Neuronal stem cell (in vitro differentiated cells): ENCODE data around the gene COPZ2.
A peak's percentile ranks its signal among the peaks of the same experiment; 100 is the strongest.

Experiments
- DNase-seq: peaks from one replicate; pipeline ENCODE4 v3.0.0-alpha.2; 2013; ENCODE audit warnings: low spot score
- H2AFZ ChIP-seq: one replicate; pipeline ENCODE4 v1.6.1; 2013; ENCODE audit warnings: mild to moderate bottlenecking, low read length, inconsistent platforms
- H2AK5ac ChIP-seq: 2 replicates; pipeline ENCODE4 v1.6.1; 2013; ENCODE audit warnings: low read depth, mild to moderate bottlenecking, inconsistent platforms, low read length, moderate library complexity, mixed read lengths
- H2BK120ac ChIP-seq: 2 replicates; pipeline ENCODE4 v1.6.1; 2013; ENCODE audit warnings: low read depth, mild to moderate bottlenecking, inconsistent platforms, low read length, moderate library complexity, mixed read lengths
- H2BK12ac ChIP-seq: one replicate; pipeline ENCODE4 v1.6.1; 2013; ENCODE audit warnings: low read length, inconsistent platforms
- H2BK15ac ChIP-seq: 2 replicates; pipeline ENCODE4 v1.6.1; 2013; ENCODE audit warnings: mild to moderate bottlenecking, low read length, inconsistent platforms, mixed read lengths
- H2BK5ac ChIP-seq: one replicate; pipeline ENCODE4 v1.6.1; 2013; ENCODE audit warnings: inconsistent platforms, mild to moderate bottlenecking, low read length, moderate library complexity
- H3K14ac ChIP-seq: one replicate; pipeline ENCODE4 v1.6.1; 2013; ENCODE audit warnings: low read length, inconsistent platforms
- H3K18ac ChIP-seq: 2 replicates; pipeline ENCODE4 v1.6.1; 2013; ENCODE audit warnings: low read length, inconsistent platforms
- H3K23ac ChIP-seq: 2 replicates; pipeline ENCODE4 v1.6.1; 2013; ENCODE audit warnings: low read depth, mild to moderate bottlenecking, mixed read lengths, low read length, inconsistent platforms; ENCODE audit not compliant: poor library complexity
- H3K27ac ChIP-seq: replicated peaks from 3 replicates; pipeline ENCODE4 v1.5.1; 2013; ENCODE audit warnings: low read length, inconsistent platforms
- H3K27me3 ChIP-seq, 3 experiments: 2 replicates each; pipeline ENCODE4 v1.6.1; 2013; ENCODE audit warnings: low read length in 3 of 3, mild to moderate bottlenecking in 2 of 3, inconsistent platforms in 1 of 3, low read depth in 1 of 3, mixed read lengths in 1 of 3, moderate library complexity in 1 of 3; ENCODE audit not compliant: control insufficient read depth in 3 of 3, insufficient read depth in 3 of 3
- H3K36me3 ChIP-seq, 2 donors: replicated peaks in 1 of 2; 2 replicates each; pipeline ENCODE4 v1.6.1; 2013; ENCODE audit warnings: low read length in 2 of 2; ENCODE audit not compliant: control insufficient read depth in 2 of 2, insufficient read depth in 2 of 2
- H3K4ac ChIP-seq: 2 replicates; pipeline ENCODE4 v1.6.1; 2013; ENCODE audit warnings: inconsistent platforms, mild to moderate bottlenecking, low read length, moderate library complexity
- H3K4me1 ChIP-seq, 2 donors: 1 replicate in 1 of 2; 2 replicates in 1 of 2; pipeline ENCODE4 v1.6.1; 2013; ENCODE audit warnings: low read length in 2 of 2, low read depth in 1 of 2; ENCODE audit not compliant: control insufficient read depth in 2 of 2, insufficient read depth in 1 of 2
- H3K4me2 ChIP-seq: one replicate; pipeline ENCODE4 v1.6.1; 2013; ENCODE audit warnings: mild to moderate bottlenecking, low read length, inconsistent platforms; ENCODE audit not compliant: insufficient read depth, poor library complexity, severe bottlenecking
- H3K4me3 ChIP-seq, 2 donors: 2 replicates each; pipeline ENCODE4 v1.5.1; 2013; ENCODE audit warnings: low read length in 2 of 2, mild to moderate bottlenecking in 2 of 2, inconsistent platforms in 1 of 2, moderate library complexity in 1 of 2
- H3K79me1 ChIP-seq: one replicate; pipeline ENCODE4 v1.6.1; 2013; ENCODE audit warnings: low read depth, mild to moderate bottlenecking, inconsistent platforms, low read length, moderate library complexity
- H3K9ac ChIP-seq: one replicate; pipeline ENCODE4 v1.6.1; 2013; ENCODE audit warnings: mild to moderate bottlenecking, low read depth, low read length, inconsistent platforms; ENCODE audit not compliant: poor library complexity
- H3K9me3 ChIP-seq, 2 donors: replicated peaks in 1 of 2; 2 replicates each; pipeline versions ENCODE3 to v1.6.1; 2013; ENCODE audit warnings: low read length in 2 of 2, mild to moderate bottlenecking in 2 of 2, inconsistent platforms in 1 of 2, low read depth in 1 of 2, mixed read lengths in 1 of 2, moderate library complexity in 1 of 2; ENCODE audit not compliant: control insufficient read depth in 2 of 2, insufficient read depth in 1 of 2
- H4K8ac ChIP-seq: one replicate; pipeline ENCODE4 v1.6.1; 2013; ENCODE audit warnings: low read depth, mild to moderate bottlenecking, inconsistent platforms, low read length, moderate library complexity
- H4K91ac ChIP-seq: one replicate; pipeline ENCODE4 v1.6.1; 2013; ENCODE audit warnings: low read length, low read depth, mild to moderate bottlenecking, inconsistent platforms; ENCODE audit not compliant: poor library complexity
- WGBS, 2 donors: extraction: QIAGEN DNeasy Blood & Tissue Kit; methylation state at CpG; one replicate each; pipeline ENCODE4 v1.1.7; 2013; ENCODE audit warnings: missing lambda C conversion rate in 2 of 2, mixed read lengths in 1 of 2; ENCODE audit not compliant: insufficient read length in 2 of 2, insufficient replicate concordance in 1 of 2; ENCODE audit errors: extremely low coverage in 2 of 2; 5-methylcytosine and 5-hydroxymethylcytosine counted together

Gene COPZ2

DNA sequence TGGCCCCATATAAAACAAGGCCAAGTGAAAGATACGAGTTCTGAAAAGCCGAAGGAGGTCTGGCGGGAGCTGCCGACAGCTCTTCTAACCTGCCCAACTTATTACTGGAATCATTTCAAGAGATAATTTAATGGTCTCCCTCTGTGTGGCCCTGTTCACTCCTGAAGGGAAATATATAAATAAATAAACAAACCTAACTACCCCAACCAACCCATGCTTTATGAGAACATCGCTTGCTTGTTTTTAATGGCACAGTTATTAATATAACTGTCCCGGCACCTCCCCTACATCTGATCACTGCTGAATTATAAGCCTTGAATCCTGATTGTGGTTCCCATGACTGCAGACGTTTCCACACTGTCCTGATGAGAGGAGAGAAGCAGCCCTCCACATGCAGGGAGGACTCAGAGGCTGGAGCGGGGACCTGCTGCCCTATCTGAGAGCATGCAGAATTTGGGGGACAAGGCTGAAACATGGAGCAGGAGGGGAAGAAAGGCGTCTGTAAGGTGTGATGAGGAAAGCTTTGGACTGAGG lies 44.5 kb downstream of the COPZ2 start:
- Histone ChIP-seq H4K8ac (no peak overlapping the region), H4K91ac (no peak overlapping the region), H3K4me2 (no peak overlapping the region), H3K14ac (no peak overlapping the region), H3K4me3 (no peak overlapping the region), H2BK15ac (no peak overlapping the region), H2BK5ac (no peak overlapping the region), H2BK120ac (no peak overlapping the region), H3K18ac (peak overlapping the region; percentile 48), H3K4ac (no peak overlapping the region), H3K27ac (no peak overlapping the region), H3K27me3 (no peaks in the 10 kb centered on the region), H2BK12ac (peak overlapping the region; percentile 5), H2AFZ (no peak overlapping the region), H3K23ac (no peak overlapping the region), H3K9me3 (no peaks in the 10 kb centered on the region), H2AK5ac (no peak overlapping the region), H3K9ac (no peak overlapping the region), H3K79me1 (no peaks in the 10 kb centered on the region), H3K36me3 (no peaks in the 10 kb centered on the region), H3K4me1 (peaks cover 59 to 75% of the 10 kb centered on the region in 2 donors)
- WGBS, 2 donors: no CpG with 5 or more reads among the region's 9 CpGs
- DNase-seq: no peak

DNA sequence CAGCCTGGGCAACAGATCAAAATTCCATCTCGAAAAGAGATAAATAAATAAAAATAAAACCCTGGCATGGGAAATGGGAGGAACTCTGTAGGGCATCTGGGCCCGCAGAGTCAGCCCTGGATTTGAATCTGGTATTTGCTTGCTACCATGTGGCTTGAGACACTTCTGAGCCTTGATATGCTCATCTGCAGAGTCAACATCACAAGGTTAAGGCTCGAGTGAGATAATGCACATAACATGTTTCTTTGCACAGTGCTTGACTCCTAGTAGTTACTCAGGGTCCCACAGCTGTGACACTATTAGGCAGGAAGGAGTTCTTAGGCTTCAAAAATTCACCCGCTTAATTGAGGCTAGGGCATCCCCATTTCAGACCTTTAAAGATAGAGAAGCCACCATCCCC lies 45.4 kb downstream of the COPZ2 start:
- Histone ChIP-seq H3K4ac (no peak overlapping the region), H3K36me3 (no peaks in the 10 kb centered on the region), H3K27me3 (no peaks in the 10 kb centered on the region), H2BK12ac (no peak overlapping the region), H3K9me3 (no peaks in the 10 kb centered on the region), H3K18ac (peak overlapping the region; percentile 86), H3K27ac (peak overlapping the region; percentile 99), H3K4me2 (no peak overlapping the region), H3K9ac (no peak overlapping the region), H3K14ac (no peak overlapping the region), H2AK5ac (peak overlapping the region; percentile 2), H3K4me1 (peaks cover 65 to 77% of the 10 kb centered on the region in 2 donors), H4K8ac (no peak overlapping the region), H3K23ac (no peak overlapping the region), H2BK120ac (no peak overlapping the region), H2BK5ac (peak overlapping the region; percentile 88), H3K4me3 (no peak overlapping the region), H3K79me1 (no peaks in the 10 kb centered on the region), H2BK15ac (no peak overlapping the region), H2AFZ (no peak overlapping the region), H4K91ac (no peak overlapping the region)
- no CpG with 5 or more reads among the region's 4 CpGs for WGBS, 2 donors
- no peak for DNase-seq

DNA sequence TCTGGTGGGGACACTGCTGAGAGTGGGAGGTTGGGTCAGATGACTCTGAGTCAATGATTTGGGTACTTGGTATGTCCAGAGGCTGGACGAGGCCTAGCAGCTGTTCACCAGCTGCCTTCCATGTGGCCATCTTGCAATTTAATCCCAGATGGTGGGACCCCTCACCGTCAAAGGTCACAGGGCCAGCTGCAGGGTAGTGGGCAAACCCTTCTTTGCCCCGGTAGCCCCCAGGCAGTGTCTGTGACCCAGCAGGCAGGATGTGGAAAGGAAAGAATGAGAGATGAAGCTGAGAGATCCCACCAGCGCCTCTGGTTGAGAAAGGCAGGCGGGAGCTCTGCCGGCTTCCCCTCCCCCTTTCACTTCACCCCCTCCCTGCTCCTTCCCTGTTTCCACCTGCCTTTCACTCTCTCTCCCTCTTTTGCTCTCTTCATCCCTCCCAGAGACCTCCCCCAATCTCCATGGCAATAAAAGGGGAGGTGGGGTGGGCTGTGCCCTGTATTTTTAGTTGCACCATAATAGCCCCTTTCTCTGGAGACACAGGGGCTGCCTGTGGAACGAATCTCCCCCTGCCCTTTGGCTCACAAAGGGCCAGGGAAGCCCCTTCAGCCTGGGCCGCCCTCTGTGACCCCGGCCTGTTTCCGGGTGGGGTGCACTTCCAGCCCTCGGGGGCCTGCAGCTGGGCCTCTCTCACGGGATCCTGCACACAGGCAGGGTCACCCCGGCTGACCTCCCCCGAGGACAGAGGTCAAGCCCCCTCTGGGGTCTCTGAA lies 46.5 kb downstream of the COPZ2 start:
- Histone ChIP-seq H3K27ac (peak overlapping the region; percentile 99), H2AK5ac (peak overlapping the region; percentile 9), H3K36me3 (no peaks in the 10 kb centered on the region)

GRCh38 chr17:47989700-47990099 lies 47.9 kb downstream of the COPZ2 start:
- no peak overlapping the region for H2AFZ ChIP-seq
- peaks cover 57 to 69% of the 10 kb centered on the region in 2 donors for H3K4me1 ChIP-seq
- H2AK5ac ChIP-seq: peak overlapping the region; percentile 20
- H2BK5ac ChIP-seq: no peak overlapping the region
- H3K79me1 ChIP-seq: no peaks in the 10 kb centered on the region
- no peak overlapping the region for H3K4me3 ChIP-seq
- no peak for DNase-seq
- no CpG with 5 or more reads among the region's 1 CpG for WGBS, 2 donors
- no peak overlapping the region for H3K4ac ChIP-seq
- peak overlapping the region; percentile 8 for H3K18ac ChIP-seq
- H3K27ac ChIP-seq: peak overlapping the region; percentile 99
- H4K8ac ChIP-seq: no peak overlapping the region
- no peak overlapping the region for H4K91ac ChIP-seq
- H3K4me2 ChIP-seq: no peak overlapping the region
- no peak overlapping the region for H2BK120ac ChIP-seq
- H3K36me3 ChIP-seq: peaks cover 2 to 6% of the 10 kb centered on the region in 2 donors
- H3K9me3 ChIP-seq: no peaks in the 10 kb centered on the region
- H3K27me3 ChIP-seq: no peaks in the 10 kb centered on the region
- H3K9ac ChIP-seq: no peak overlapping the region
- H2BK12ac ChIP-seq: peak overlapping the region; percentile 35
- no peak overlapping the region for H3K23ac ChIP-seq
- no peak overlapping the region for H2BK15ac ChIP-seq
- no peak overlapping the region for H3K14ac ChIP-seq

More for the DNA sequence above, 46.5 kb downstream of the COPZ2 start:
- peaks cover 66 to 82% of the 10 kb centered on the region in 2 donors for H3K4me1 ChIP-seq
- H2BK5ac ChIP-seq: peak overlapping the region; percentile 69
- no peak overlapping the region for H3K23ac ChIP-seq
- no peak overlapping the region for H2BK15ac ChIP-seq
- H4K8ac ChIP-seq: peak overlapping the region; percentile 19
- H3K4me2 ChIP-seq: peak overlapping the region; percentile 54
- no peak overlapping the region for H2AFZ ChIP-seq
- WGBS, 2 donors: no CpG with 5 or more reads among the region's 14 CpGs
- H3K79me1 ChIP-seq: no peaks in the 10 kb centered on the region
- H3K4me3 ChIP-seq: no peak overlapping the region
- peak overlapping the region; percentile 91 for H3K18ac ChIP-seq
- no peak overlapping the region for H3K14ac ChIP-seq
- no peak overlapping the region for H3K9ac ChIP-seq
- H2BK12ac ChIP-seq: no peak overlapping the region
- peak overlapping the region; percentile 12 for H2BK120ac ChIP-seq
- H3K27me3 ChIP-seq: no peaks in the 10 kb centered on the region
- H3K4ac ChIP-seq: no peak overlapping the region
- H4K91ac ChIP-seq: peak overlapping the region; percentile 7
- DNase-seq: peak; percentile 93
- no peaks in the 10 kb centered on the region for H3K9me3 ChIP-seq
